Skeletal muscle satellite cell (primary cell): Measurements from ENCODE around the gene CYTH4.

Experiments
- H3K27me3 ChIP-seq: 2 replicates; pipeline ENCODE4 v1.7.0; 2013; ENCODE audit warnings: low read length; ENCODE audit not compliant: control insufficient read depth, insufficient read depth
- H3K36me3 ChIP-seq: 2 replicates; pipeline ENCODE4 v1.7.0; 2013; ENCODE audit warnings: mild to moderate bottlenecking, control low read depth, low read length; ENCODE audit not compliant: insufficient read depth
- H3K4me1 ChIP-seq: 2 replicates; pipeline ENCODE4 v1.7.0; 2013; ENCODE audit warnings: low read length; ENCODE audit not compliant: control insufficient read depth, insufficient read depth
- H3K4me2 ChIP-seq: 2 replicates; pipeline ENCODE4 v1.7.0; 2013; ENCODE audit warnings: mild to moderate bottlenecking, low read length
- H3K4me3 ChIP-seq: 2 replicates; pipeline ENCODE4 v1.7.0; 2013; ENCODE audit warnings: low read length
- H3K9ac ChIP-seq: 2 replicates; pipeline ENCODE4 v1.7.0; 2013; ENCODE audit warnings: mild to moderate bottlenecking, low read depth, low read length, moderate library complexity
- H3K9me3 ChIP-seq: replicated peaks from 2 replicates; pipeline ENCODE4 v1.7.0; 2013; ENCODE audit warnings: mild to moderate bottlenecking, control low read depth, low read length

The CYTH4 gene

DNA sequence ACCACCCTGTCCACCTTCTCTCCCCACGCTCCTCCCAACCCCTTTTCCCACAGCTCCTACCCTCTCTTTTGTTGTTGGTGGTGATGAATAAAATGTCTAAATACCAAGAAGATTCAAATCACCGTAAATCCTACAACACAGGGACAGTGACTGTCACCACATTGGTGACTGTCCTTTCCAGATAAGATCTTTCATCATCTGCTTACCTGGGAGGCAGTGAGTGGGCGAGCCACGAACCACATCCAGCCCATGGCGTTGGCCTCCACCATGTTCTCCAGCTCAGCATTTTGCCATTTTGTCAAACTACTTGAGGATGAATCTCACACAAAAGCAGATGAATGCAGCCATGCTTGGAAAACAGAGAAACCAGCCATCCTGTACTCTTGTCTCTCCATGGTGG is 6.7 kb upstream of the CYTH4 start:
- no peak overlapping the region for H3K9ac ChIP-seq
- no peaks in the 10 kb centered on the region for H3K9me3 ChIP-seq
- H3K27me3 ChIP-seq: peaks cover 21% of the 10 kb centered on the region
- H3K4me1 ChIP-seq: peaks cover 21% of the 10 kb centered on the region
- no peaks in the 10 kb centered on the region for H3K36me3 ChIP-seq
- no peak overlapping the region for H3K4me3 ChIP-seq
- H3K4me2 ChIP-seq: no peak overlapping the region

DNA sequence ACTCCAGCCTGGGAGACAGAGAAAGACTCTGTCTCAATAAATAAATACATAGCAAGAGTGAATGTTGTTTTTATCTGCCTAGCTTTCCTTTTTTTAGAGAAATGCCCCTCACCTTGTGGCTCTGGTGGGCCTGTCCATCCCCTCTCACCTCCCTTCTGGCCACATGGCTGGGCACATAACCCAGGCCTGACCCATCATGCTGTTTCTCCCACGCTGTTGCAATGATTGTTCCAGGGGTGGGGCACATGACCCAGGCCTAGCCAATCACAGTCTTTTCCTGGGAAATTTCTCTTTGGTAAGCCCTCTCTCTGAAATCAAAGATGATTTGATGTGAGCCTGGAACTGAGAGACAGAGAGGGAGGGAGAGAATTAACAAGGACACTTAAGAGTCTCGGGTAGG is 5.5 kb upstream of the CYTH4 start:
- Histone ChIP-seq H3K4me3 (no peak overlapping the region), H3K9me3 (no peaks in the 10 kb centered on the region), H3K4me2 (no peak overlapping the region), H3K4me1 (peaks cover 16% of the 10 kb centered on the region), H3K9ac (no peak overlapping the region), H3K27me3 (peaks cover 28% of the 10 kb centered on the region), H3K36me3 (no peaks in the 10 kb centered on the region)

DNA sequence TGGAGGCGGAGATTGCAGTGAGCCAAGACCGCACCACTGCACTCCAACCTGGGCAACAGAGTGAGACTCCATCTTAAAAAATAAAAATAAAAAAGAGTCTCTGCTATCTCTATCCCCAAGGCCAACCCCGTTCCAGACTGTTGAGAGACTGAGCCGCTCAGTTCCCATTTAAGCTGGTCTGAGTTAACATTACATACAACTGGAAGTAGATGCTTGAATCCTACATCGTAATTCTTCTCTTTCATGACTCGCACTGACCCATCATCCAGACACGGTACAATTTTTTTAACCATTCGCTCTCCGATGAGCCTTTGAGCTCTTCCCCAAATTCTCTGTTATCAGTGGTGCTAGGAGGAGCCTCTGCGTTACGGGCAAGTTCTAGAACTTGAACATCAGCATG is 4.9 kb upstream of the CYTH4 start:
- H3K4me1 ChIP-seq: peaks cover 11% of the 10 kb centered on the region
- no peak overlapping the region for H3K4me3 ChIP-seq
- H3K9me3 ChIP-seq: no peaks in the 10 kb centered on the region
- H3K36me3 ChIP-seq: no peaks in the 10 kb centered on the region
- H3K9ac ChIP-seq: no peak overlapping the region
- peaks cover 34% of the 10 kb centered on the region for H3K27me3 ChIP-seq
- H3K4me2 ChIP-seq: no peak overlapping the region

DNA sequence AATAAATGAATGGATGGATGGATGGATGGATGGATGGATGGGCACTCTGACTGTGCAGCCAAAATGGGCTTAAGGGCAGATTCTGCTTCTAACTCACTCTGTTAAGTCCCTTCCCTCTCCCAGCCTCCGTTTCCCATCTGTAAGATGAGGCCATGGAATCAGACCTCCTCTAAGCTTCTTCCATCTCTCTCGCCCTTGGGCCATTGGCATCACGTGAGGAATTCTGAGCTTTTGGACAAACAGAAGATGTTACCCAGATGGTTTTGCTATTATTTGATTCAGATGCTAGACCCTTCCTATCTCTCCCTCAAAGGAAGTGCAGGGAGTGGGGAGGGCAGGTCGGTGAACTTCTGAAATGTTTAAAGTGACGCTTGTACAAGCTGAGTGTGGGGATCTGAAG is 4.0 kb upstream of the CYTH4 start:
- Histone ChIP-seq H3K9ac (no peak overlapping the region), H3K4me3 (no peak overlapping the region), H3K9me3 (no peaks in the 10 kb centered on the region), H3K27me3 (peaks cover 43% of the 10 kb centered on the region), H3K36me3 (no peaks in the 10 kb centered on the region), H3K4me1 (peaks cover 6% of the 10 kb centered on the region), H3K4me2 (no peak overlapping the region)

DNA sequence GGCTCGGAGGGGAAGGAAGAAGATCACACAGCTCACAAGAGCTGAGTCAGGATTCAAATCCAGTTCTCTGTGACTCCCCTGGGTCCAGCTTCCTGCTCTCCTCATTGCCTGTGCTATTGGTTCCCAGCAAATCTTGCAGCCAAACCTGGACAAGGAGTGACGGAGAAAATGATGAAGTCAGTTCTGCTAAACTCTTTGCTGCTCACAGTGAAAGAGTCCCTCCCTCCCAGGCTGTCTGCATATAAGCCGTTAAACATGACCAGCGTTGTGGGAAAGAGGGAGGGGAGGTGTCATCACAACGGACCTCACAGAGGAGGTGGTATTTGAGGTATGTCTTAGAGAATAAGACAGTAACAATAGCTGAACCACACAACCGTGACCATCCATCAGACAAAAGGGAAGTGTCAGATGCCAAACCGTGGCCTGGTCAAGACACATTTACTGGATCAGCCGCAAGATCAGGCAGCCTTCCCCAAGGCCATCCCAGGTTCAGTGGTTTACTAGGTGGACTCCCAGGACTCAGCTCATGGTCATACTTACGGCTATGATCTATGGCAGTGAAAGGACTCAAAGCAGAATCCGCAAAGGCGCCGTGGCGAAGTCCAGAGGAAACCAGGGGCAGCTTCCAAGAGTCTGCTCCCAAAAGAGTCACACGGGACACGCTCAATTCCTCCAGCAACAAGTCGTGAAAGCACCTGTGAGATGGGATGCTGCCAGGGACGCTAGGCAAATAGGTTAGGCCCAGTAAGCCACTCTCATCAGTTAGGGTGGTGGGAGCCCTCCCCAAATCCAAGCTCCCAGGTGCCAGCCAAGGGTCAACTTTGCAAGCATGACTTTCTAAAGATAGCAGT is 2.8 kb upstream of the CYTH4 start:
- Histone ChIP-seq H3K36me3 (no peaks in the 10 kb centered on the region), H3K9ac (no peak overlapping the region), H3K4me1 (no peaks in the 10 kb centered on the region), H3K27me3 (peaks cover 50% of the 10 kb centered on the region), H3K4me3 (no peak overlapping the region), H3K9me3 (no peaks in the 10 kb centered on the region), H3K4me2 (no peak overlapping the region)

DNA sequence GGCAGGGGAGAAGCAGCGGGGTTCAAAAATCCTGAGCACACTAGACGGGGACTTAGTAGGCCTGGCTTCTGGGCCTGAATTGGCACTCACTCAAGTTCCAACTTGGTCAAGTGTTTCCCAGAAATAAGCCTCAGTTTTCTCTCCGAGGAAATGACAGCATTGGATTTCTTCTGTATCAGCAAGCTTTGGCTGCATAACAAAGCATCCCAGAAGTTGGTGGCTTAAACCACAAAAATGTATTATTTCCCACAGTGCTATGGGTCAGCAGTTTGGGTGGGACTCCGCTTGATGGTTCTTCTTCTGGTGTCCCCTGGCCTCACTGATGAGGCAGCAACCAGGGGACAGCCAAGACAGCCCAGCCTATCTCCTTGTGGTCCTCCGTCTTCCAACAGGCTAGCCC is 1.6 kb upstream of the CYTH4 start:
- Histone ChIP-seq H3K4me3 (no peak overlapping the region), H3K4me1 (no peaks in the 10 kb centered on the region), H3K36me3 (no peaks in the 10 kb centered on the region), H3K4me2 (no peak overlapping the region), H3K9ac (no peak overlapping the region), H3K9me3 (no peaks in the 10 kb centered on the region), H3K27me3 (peaks cover 51% of the 10 kb centered on the region)

DNA sequence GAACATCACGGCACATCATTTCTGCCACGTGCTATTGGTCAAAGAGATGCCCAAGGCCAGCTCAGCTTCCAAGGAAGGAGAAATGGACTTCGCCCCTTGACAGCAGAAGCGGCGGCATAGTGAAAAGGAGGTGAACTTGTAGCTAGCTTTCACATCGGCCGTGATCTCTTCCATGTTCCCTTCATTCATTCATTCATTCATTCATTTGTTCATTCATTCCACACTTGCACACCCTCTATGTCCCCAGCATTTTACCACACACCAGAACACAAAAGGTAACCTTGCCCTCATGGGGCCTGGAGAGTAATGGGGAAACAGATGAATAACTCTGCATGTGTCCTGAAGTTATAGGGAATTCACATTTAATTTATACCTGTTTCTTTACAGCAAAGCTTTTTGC is 1.1 kb upstream of the CYTH4 start:
- H3K36me3 ChIP-seq: no peaks in the 10 kb centered on the region
- peaks cover 56% of the 10 kb centered on the region for H3K27me3 ChIP-seq
- H3K4me3 ChIP-seq: no peak overlapping the region
- no peaks in the 10 kb centered on the region for H3K9me3 ChIP-seq
- H3K9ac ChIP-seq: no peak overlapping the region
- no peaks in the 10 kb centered on the region for H3K4me1 ChIP-seq
- H3K4me2 ChIP-seq: no peak overlapping the region

DNA sequence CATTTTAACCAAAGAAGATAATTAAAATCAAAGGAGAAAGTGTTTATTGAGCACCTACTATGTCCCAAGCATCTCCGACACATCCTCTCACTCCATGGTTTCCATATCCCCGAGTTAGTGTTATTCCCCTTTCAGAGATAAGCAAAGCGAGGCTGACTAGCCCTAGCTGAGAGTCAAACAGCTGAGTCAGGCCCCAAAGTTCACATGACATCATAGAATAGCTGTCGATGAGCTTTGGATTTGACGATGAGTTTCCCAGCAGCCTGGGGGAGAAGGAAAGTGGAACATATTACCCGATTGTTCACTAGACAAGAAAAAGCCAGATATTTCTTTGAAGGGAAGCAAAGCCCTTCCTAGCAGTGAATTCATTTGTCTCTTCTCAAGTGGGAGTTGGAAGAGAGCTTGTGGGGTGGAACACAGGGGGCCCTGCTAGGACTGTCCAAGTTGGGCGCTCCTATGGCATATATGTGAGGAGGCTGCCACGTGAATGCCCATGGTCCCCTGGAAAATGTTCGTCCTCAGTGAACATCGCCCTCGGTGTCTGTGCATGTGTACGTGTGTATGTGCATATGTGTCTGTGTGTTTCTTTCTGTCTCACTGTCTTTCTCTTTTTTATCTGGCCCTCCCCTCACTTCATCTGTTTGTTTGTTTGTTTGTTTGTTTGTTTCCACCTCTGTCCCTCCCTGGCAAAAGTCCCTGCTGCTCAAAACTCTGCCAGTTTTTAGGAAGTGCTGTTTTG is 493 bp upstream of the CYTH4 start:
- Histone ChIP-seq H3K4me3 (no peak overlapping the region), H3K27me3 (peaks cover 62% of the 10 kb centered on the region), H3K9ac (no peak overlapping the region)

DNA sequence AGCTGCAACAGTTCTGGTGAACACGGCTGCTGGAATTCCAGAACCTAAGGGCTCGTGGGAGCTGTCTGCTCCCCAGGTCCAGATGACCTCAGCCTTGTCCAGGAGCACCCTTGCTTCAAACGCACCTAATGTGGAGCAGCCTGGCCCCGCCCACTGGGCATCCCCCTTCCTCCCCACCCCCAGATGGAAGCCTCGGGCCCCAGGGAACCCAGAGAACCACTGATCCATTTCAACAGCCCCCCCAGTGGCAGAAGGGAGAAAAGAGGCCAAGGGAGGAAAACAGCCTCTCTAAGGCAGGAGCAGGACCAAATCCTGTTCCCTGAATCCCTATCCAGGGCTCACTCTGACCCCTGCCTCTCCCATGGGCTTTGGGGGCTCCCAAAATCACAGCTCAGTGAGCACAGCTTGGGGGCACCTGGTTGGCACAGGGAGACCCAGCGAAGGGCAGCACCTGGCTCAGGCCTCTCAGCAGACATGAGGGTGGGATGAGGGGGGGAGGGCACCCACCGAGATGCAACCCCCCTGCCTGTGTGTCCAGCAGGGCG is 1.2 kb downstream of the CYTH4 start:
- Histone ChIP-seq H3K4me1 (no peaks in the 10 kb centered on the region), H3K4me2 (no peak overlapping the region), H3K36me3 (no peaks in the 10 kb centered on the region), H3K9ac (no peak overlapping the region), H3K9me3 (no peaks in the 10 kb centered on the region), H3K27me3 (peaks cover 63% of the 10 kb centered on the region), H3K4me3 (no peak overlapping the region)

More for the DNA sequence above, 493 bp upstream of the CYTH4 start:
- no peak overlapping the region for H3K4me2 ChIP-seq
- H3K9me3 ChIP-seq: no peaks in the 10 kb centered on the region
- no peaks in the 10 kb centered on the region for H3K4me1 ChIP-seq
- no peaks in the 10 kb centered on the region for H3K36me3 ChIP-seq

DNA sequence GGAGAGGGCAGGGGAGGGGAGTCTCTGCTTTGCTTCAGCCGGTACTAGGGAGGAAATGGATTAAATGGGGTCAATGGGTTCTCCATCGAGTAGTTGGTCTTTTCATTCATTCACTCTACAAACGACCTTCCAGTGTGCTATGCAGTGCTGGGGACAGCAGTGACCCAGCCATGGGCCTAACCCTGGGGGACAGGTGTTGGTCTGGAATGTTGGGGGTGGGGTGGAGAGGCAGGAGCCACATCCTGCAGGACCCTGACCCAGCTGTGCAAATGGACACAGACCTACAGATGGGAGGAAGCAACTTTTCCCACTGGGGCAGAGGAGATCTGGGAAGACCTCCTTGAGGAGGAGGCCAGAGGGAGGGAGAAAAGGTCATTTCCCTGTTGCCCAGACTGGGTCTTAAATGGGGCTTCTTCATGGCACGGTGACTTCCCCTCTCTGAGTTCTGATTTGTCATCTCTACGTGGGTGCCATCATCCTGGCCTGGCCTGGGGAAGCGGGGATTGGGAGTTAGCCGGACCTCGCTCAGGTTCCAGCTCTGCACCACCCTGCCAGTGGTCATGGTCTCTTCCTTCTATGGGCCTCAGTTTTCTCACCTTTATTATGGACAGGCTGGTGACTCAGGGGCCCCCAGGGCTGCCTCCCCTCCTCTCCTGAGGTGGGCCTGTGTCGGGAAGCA is 2.0 kb downstream of the CYTH4 start:
- H3K4me1 ChIP-seq: no peaks in the 10 kb centered on the region
- H3K9ac ChIP-seq: no peak overlapping the region
- no peaks in the 10 kb centered on the region for H3K9me3 ChIP-seq
- no peak overlapping the region for H3K4me2 ChIP-seq
- peaks cover 64% of the 10 kb centered on the region for H3K27me3 ChIP-seq
- no peak overlapping the region for H3K4me3 ChIP-seq
- no peaks in the 10 kb centered on the region for H3K36me3 ChIP-seq

DNA sequence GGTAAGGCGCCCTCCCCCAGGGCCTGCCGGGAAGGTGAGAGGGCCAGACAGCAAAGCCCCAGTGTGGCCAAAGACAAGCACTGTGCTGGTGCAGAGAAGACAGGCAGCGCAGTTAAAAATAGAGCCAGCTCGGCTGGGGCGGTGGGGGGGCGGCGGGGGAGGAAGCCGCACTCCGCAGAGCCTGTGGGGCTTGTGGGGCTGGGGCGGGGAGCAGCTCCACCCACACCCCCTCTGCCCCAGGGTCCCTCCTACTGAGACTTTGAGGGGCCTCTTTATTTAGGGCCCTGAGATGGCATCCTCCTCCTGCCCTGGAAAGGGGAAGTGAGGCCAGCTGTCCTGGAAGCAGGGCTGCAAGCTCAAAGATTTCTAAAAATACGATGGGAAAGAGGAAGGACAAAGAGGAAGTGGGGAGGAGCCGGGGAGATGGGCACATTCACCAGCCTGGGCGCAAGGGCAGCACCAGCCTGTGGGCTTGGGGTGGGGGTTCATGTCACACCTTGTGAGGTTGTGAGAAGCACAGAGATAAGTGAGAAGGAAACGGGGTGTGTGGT is 2.6 kb downstream of the CYTH4 start:
- Histone ChIP-seq H3K9ac (no peak overlapping the region), H3K27me3 (peaks cover 64% of the 10 kb centered on the region), H3K36me3 (no peaks in the 10 kb centered on the region), H3K4me1 (no peaks in the 10 kb centered on the region), H3K4me3 (no peak overlapping the region), H3K4me2 (no peak overlapping the region), H3K9me3 (no peaks in the 10 kb centered on the region)
